Left ventricle myocardium superior (tissue), 1 donor: Measurements from ENCODE around the gene DENND6A. TPM values are rescaled to one million over a fixed set of nuclear protein-coding genes. Genes with fewer than 3 reads are reported as not detected.
"Not testable (repeated sequence)": the region's sequence is repeated elsewhere in the genome, so short reads cannot be mapped to it uniquely, and the experiment has no call there.

Experiments
- ATAC-seq: fragments of 200-7000 bp; cut with Tn5 transposase; one replicate; pipeline ENCODE4 v1.9.1; 2020; ENCODE audit warnings: mild to moderate bottlenecking, moderate library complexity
- DNase-seq: peaks from one replicate; pipeline ENCODE4 v3.0.0-alpha.2; 2020
- intact Hi-C: fragments of 100-400 bp; cut with micrococcal nuclease; formaldehyde crosslinking; loops from one replicate; pipeline ENCODE4 v1.11.0; 2022
- total RNA-seq: library from RNA; stranded (reverse); fragmentation: NEBNext Ultra II Directional; extraction: Animal tissue kit (Norgen Biotek cat#: 25700); gene quantifications from one replicate; pipeline ENCODE4 v1.2.1, GENCODE V29; 2021
- donor health status: DM: no; HTN: yes; CAD: no; lungs with severe emphysema.

Gene DENND6A
- total RNA-seq, 1 donor from 2014 or later: 18.5 TPM

GRCh38 chr3:57654267-57654666 is 38.6 kb downstream of the DENND6A start:
- ATAC-seq: no peak
- intact Hi-C loops: no loop called here
- no peak for DNase-seq

GRCh38 chr3:57652203-57652602 is 40.7 kb downstream of the DENND6A start:
- intact Hi-C loops: no loop called here
- no peak for ATAC-seq
- no peak for DNase-seq

- DNase-seq (no peak), ATAC-seq (peak; percentile 25)
- intact Hi-C loops: loop anchor here (10.0 kb wide), 1 partner anchor 197 kb away; no protein-coding TSS in a partner anchor
Measured at GRCh38 chr3:57647292-57647940, 45.5 kb downstream of the DENND6A start.

GRCh38 chr3:57646723-57647122 is 46.2 kb downstream of the DENND6A start:
- no peak for DNase-seq
- intact Hi-C loops: loop anchor here (10.0 kb wide), 1 partner anchor 198 kb away; no protein-coding TSS in a partner anchor
- ATAC-seq: peak; percentile 90

GRCh38 chr3:57644740-57645139 is 48.1 kb downstream of the DENND6A start:
- intact Hi-C loops: loop anchor here (10.0 kb wide), 1 partner anchor 200 kb away; no protein-coding TSS in a partner anchor
- no peak for DNase-seq
- ATAC-seq: no peak

GRCh38 chr3:57637391-57637790 is 55.5 kb downstream of the DENND6A start:
- no peak for DNase-seq
- intact Hi-C loops: no loop called here
- ATAC-seq: no peak

- intact Hi-C loops, ATAC-seq, DNase-seq: not testable (repeated sequence)
Measured at GRCh38 chr3:57634259-57634658, 58.6 kb downstream of the DENND6A start.

- DNase-seq (no peak), ATAC-seq (no peak)
- intact Hi-C loops: no loop called here
Measured at GRCh38 chr3:57627976-57628375, 64.9 kb downstream of the DENND6A start.

GRCh38 chr3:57624801-57625200 is 68.1 kb downstream of the DENND6A start:
- ATAC-seq (no peak), DNase-seq (no peak)
- intact Hi-C loops: no loop called here

GRCh38 chr3:57622362-57622761 is 70.5 kb downstream of the DENND6A start:
- DNase-seq (no peak), ATAC-seq (no peak)
- intact Hi-C loops: no loop called here

GRCh38 chr3:57617739-57618138 is 75.1 kb downstream of the DENND6A start:
- intact Hi-C loops: no loop called here

GRCh38 chr3:57616233-57616632 is 76.6 kb downstream of the DENND6A start:
- intact Hi-C loops: no loop called here
- no peak for ATAC-seq

More at GRCh38 chr3:57617739-57618138, 75.1 kb downstream of the DENND6A start:
- ATAC-seq (no peak), DNase-seq (no peak)

GRCh38 chr3:57611870-57612269 is 81.0 kb downstream of the DENND6A start:
- intact Hi-C loops, DNase-seq, ATAC-seq: not testable (repeated sequence)

More at GRCh38 chr3:57616233-57616632, 76.6 kb downstream of the DENND6A start:
- no peak for DNase-seq

GRCh38 chr3:57605683-57606082 is 87.2 kb downstream of the DENND6A start:
- intact Hi-C loops: no loop called here
- ATAC-seq: no peak

GRCh38 chr3:57604971-57605370 is 87.9 kb downstream of the DENND6A start:
- no peak for ATAC-seq
- intact Hi-C loops: no loop called here
- DNase-seq: no peak

More at GRCh38 chr3:57605683-57606082, 87.2 kb downstream of the DENND6A start:
- DNase-seq: no peak

- DNase-seq (no peak), ATAC-seq (no peak)
- intact Hi-C loops: no loop called here
Measured at GRCh38 chr3:57600195-57600594, 92.7 kb downstream of the DENND6A start.

- ATAC-seq (no peak), DNase-seq (no peak)
- intact Hi-C loops: no loop called here
Measured at GRCh38 chr3:57598765-57599360, 94.0 kb downstream of the DENND6A start.

- intact Hi-C loops: no loop called here
- ATAC-seq: peak; percentile 95
- DNase-seq: peak; percentile 100
Measured at GRCh38 chr3:57597127-57597923, 95.6 kb downstream of the DENND6A start, which contains the start of gene ARF4. Gene ARF4 (minus strand): TSS chr3:57597344. CDS start chr3:57597140, 204 bp downstream.

GRCh38 chr3:57596495-57597126 is 96.3 kb downstream of the DENND6A start:
- peak; percentile 76 for ATAC-seq
- intact Hi-C loops: no loop called here
- peak; percentile 88 for DNase-seq
